ENCODE data around the gene MFSD6L.
"Not testable (repeated sequence)": the region's sequence is repeated elsewhere in the genome, so short reads cannot be mapped to it uniquely, and the experiment has no call there.

The MFSD6L gene

GRCh38 chr17:8818047-8818446 lies 18.9 kb upstream of the MFSD6L start:
- Histone ChIP-seq H3K4me3 (ENCODE audit: low read length, poor library complexity, severe bottlenecking) (no peak overlapping the region), H3K9ac (ENCODE audit: low read depth, low read length, poor library complexity, severe bottlenecking) (no peak overlapping the region)

GRCh38 chr17:8806926-8807550 lies 7.9 kb upstream of the MFSD6L start:
- Histone ChIP-seq H3K79me2 (ENCODE audit: insufficient read depth, low read length) (no peaks in the 10 kb centered on the region), H3K36me3 (ENCODE audit: insufficient read depth, low read length) (peaks cover 51% of the 10 kb centered on the region; the same call in 1 of the 2 replicates), H3K9me2 (replicated peaks; ENCODE audit: low read depth, low read length) (no peaks in the 10 kb centered on the region), H2AFZ (ENCODE audit: low read length) (no peak overlapping the region), H3K4me3 (ENCODE audit: low read length, poor library complexity, severe bottlenecking) (no peak overlapping the region), H3K9ac (ENCODE audit: low read depth, low read length, poor library complexity, severe bottlenecking) (no peak overlapping the region), H4K20me1 (ENCODE audit: insufficient read depth, low read length, poor library complexity, severe bottlenecking) (no peaks in the 10 kb centered on the region), H3K27me3 (ENCODE audit: insufficient read depth, low read length, poor library complexity, severe bottlenecking) (no peaks in the 10 kb centered on the region), H3K4me2 (ENCODE audit: low read depth, low read length, poor library complexity, severe bottlenecking) (no peak overlapping the region), H3F3A (ENCODE audit: low read depth) (no peaks in the 10 kb centered on the region), H3K4me1 (ENCODE audit: insufficient read depth, low read length, poor library complexity, severe bottlenecking) (no peaks in the 10 kb centered on the region), H3K9me3 (ENCODE audit: insufficient read depth, low read depth, low read length) (no peaks in the 10 kb centered on the region)
- no peak for TF ChIP-seq CTCF (conservative IDR thresholded peaks at IDR 0.05; ENCODE audit: low read length)
- TF ChIP-seq EZH2phosphoT487 (IDR thresholded peaks at IDR 0.05; ENCODE audit: borderline replicate concordance), result no peak

More at GRCh38 chr17:8818047-8818446, 18.9 kb upstream of the MFSD6L start:
- Histone ChIP-seq H3F3A (ENCODE audit: low read depth) (no peaks in the 10 kb centered on the region), H3K4me2 (ENCODE audit: low read depth, low read length, poor library complexity, severe bottlenecking) (no peak overlapping the region), H2AFZ (ENCODE audit: low read length) (no peak overlapping the region), H4K20me1 (ENCODE audit: insufficient read depth, low read length, poor library complexity, severe bottlenecking) (no peaks in the 10 kb centered on the region), H3K36me3 (ENCODE audit: insufficient read depth, low read length) (no peaks in the 10 kb centered on the region; the same call in 1 of the 2 replicates), H3K79me2 (ENCODE audit: insufficient read depth, low read length) (no peaks in the 10 kb centered on the region), H3K9me2 (replicated peaks; ENCODE audit: low read depth, low read length) (no peaks in the 10 kb centered on the region), H3K9me3 (ENCODE audit: insufficient read depth, low read depth, low read length) (no peaks in the 10 kb centered on the region), H3K27me3 (ENCODE audit: insufficient read depth, low read length, poor library complexity, severe bottlenecking) (no peaks in the 10 kb centered on the region), H3K4me1 (ENCODE audit: insufficient read depth, low read length, poor library complexity, severe bottlenecking) (no peaks in the 10 kb centered on the region)
- TF ChIP-seq EZH2phosphoT487 (IDR thresholded peaks at IDR 0.05; ENCODE audit: borderline replicate concordance), result no peak
- no peak for TF ChIP-seq CTCF (conservative IDR thresholded peaks at IDR 0.05; ENCODE audit: low read length)

GRCh38 chr17:8806253-8806925 lies 7.2 kb upstream of the MFSD6L start:
- no peaks in the 10 kb centered on the region for H3K27me3 ChIP-seq (ENCODE audit: insufficient read depth, low read length, poor library complexity, severe bottlenecking)
- H3K9ac ChIP-seq (ENCODE audit: low read depth, low read length, poor library complexity, severe bottlenecking), result no peak overlapping the region
- no peak overlapping the region for H2AFZ ChIP-seq (ENCODE audit: low read length)
- no peaks in the 10 kb centered on the region for H3K9me3 ChIP-seq (ENCODE audit: insufficient read depth, low read depth, low read length)
- TF ChIP-seq CTCF (conservative IDR thresholded peaks at IDR 0.05; ENCODE audit: low read length) (no peak), EZH2phosphoT487 (IDR thresholded peaks at IDR 0.05; ENCODE audit: borderline replicate concordance) (no peak)
- H3F3A ChIP-seq (ENCODE audit: low read depth), result no peaks in the 10 kb centered on the region
- no peaks in the 10 kb centered on the region for H3K9me2 ChIP-seq (replicated peaks; ENCODE audit: low read depth, low read length)
- no peaks in the 10 kb centered on the region for H4K20me1 ChIP-seq (ENCODE audit: insufficient read depth, low read length, poor library complexity, severe bottlenecking)
- no peak overlapping the region for H3K4me2 ChIP-seq (ENCODE audit: low read depth, low read length, poor library complexity, severe bottlenecking)
- H3K4me3 ChIP-seq (ENCODE audit: low read length, poor library complexity, severe bottlenecking), result no peak overlapping the region
- H3K4me1 ChIP-seq (ENCODE audit: insufficient read depth, low read length, poor library complexity, severe bottlenecking), result no peaks in the 10 kb centered on the region
- peaks cover 55% of the 10 kb centered on the region; the same call in 1 of the 2 replicates for H3K36me3 ChIP-seq (ENCODE audit: insufficient read depth, low read length)
- H3K79me2 ChIP-seq (ENCODE audit: insufficient read depth, low read length), result no peaks in the 10 kb centered on the region

GRCh38 chr17:8805396-8805795 lies 6.2 kb upstream of the MFSD6L start:
- H2AFZ ChIP-seq (ENCODE audit: low read length); H4K20me1 ChIP-seq (ENCODE audit: insufficient read depth, low read length, poor library complexity, severe bottlenecking); H3F3A ChIP-seq (ENCODE audit: low read depth); H3K4me3 ChIP-seq (ENCODE audit: low read length, poor library complexity, severe bottlenecking); H3K9me2 ChIP-seq (replicated peaks; ENCODE audit: low read depth, low read length); H3K4me2 ChIP-seq (ENCODE audit: low read depth, low read length, poor library complexity, severe bottlenecking); H3K9me3 ChIP-seq (ENCODE audit: insufficient read depth, low read depth, low read length); H3K9ac ChIP-seq (ENCODE audit: low read depth, low read length, poor library complexity, severe bottlenecking); H3K4me1 ChIP-seq (ENCODE audit: insufficient read depth, low read length, poor library complexity, severe bottlenecking); H3K27me3 ChIP-seq (ENCODE audit: insufficient read depth, low read length, poor library complexity, severe bottlenecking); H3K79me2 ChIP-seq (ENCODE audit: insufficient read depth, low read length): not testable (repeated sequence)
- H3K36me3 ChIP-seq (ENCODE audit: insufficient read depth, low read length), result peaks cover 52% of the 10 kb centered on the region; the same call in 1 of the 2 replicates

Measured in Loucy (cell line).